A673 (cell line): ENCODE measurements around the gene OCSTAMP. TPM values are rescaled to one million over a fixed set of nuclear protein-coding genes. Genes with fewer than 3 reads are reported as not detected.

Experiments used
- BruUV-seq: library from RNA; stranded (reverse); fragments of 400-500 nt; replicated peaks from 2 replicates; lab custom pipeline; 2021; lab: Mats Ljungman, UMichigan
- CTCF ChIA-PET: fragments of 300-600 bp; sonication (Branson Sonifier 250); formaldehyde crosslinking; loops from one replicate; lab custom pipeline; 2022; ENCODE audit warnings: antibody characterized with exemption; lab: Charles Lee
- POLR2A ChIA-PET: fragments of 300-600 bp; sonication (Branson Sonifier 250); formaldehyde crosslinking; loops from one replicate; lab custom pipeline; 2022; ENCODE audit warnings: antibody characterized with exemption; ENCODE audit not compliant: low non-redundant PET; lab: Charles Lee
- DNase-seq: peaks from one replicate; pipeline ENCODE4 v3.0.0-alpha.2; 2015; ENCODE audit warnings: low spot score
- H3K27ac ChIP-seq: fragments of 200-600 bp; sonication (generic); 2 replicates; pipeline ENCODE4 v1.5.1; 2016; ENCODE audit warnings: mixed run types, low read depth, mild to moderate bottlenecking, mixed read lengths, antibody characterized with exemption, low read length; ENCODE audit not compliant: poor library complexity, severe bottlenecking
- H3K27me3 ChIP-seq: fragments of 200-600 bp; sonication (generic); replicated peaks from 2 replicates; pipeline ENCODE4 v1.6.1; 2017; ENCODE audit warnings: mixed run types, low read depth, mild to moderate bottlenecking, mixed read lengths, antibody characterized with exemption, low read length; ENCODE audit not compliant: insufficient read depth, poor library complexity
- H3K36me3 ChIP-seq: fragments of 200-600 bp; sonication (generic); 2 replicates; pipeline ENCODE4 v1.6.1; 2016; ENCODE audit warnings: mixed run types, mild to moderate bottlenecking, mixed read lengths, antibody characterized with exemption, low read length; ENCODE audit not compliant: insufficient read depth, poor library complexity, severe bottlenecking
- H3K4me1 ChIP-seq: fragments of 200-600 bp; sonication (generic); 2 replicates; pipeline ENCODE4 v1.6.1; 2017; ENCODE audit warnings: mixed run types, mild to moderate bottlenecking, mixed read lengths, antibody characterized with exemption, low read length; ENCODE audit not compliant: insufficient read depth, poor library complexity, severe bottlenecking
- H3K4me3 ChIP-seq: fragments of 200-600 bp; sonication (generic); 2 replicates; pipeline ENCODE4 v1.5.1; 2016; ENCODE audit warnings: low read depth, mixed run types, mild to moderate bottlenecking, mixed read lengths, low read length; ENCODE audit not compliant: poor library complexity, severe bottlenecking
- H3K9me3 ChIP-seq: fragments of 200-600 bp; sonication (generic); 2 replicates; pipeline ENCODE4 v1.6.1; 2016; ENCODE audit warnings: mixed run types, low read depth, mild to moderate bottlenecking, mixed read lengths, antibody characterized with exemption, low read length; ENCODE audit not compliant: poor library complexity, severe bottlenecking
- CTCF ChIP-seq: fragments of 300-800, 200-600 bp; sonication (generic); conservative IDR thresholded peaks from 2 replicates; pipeline ENCODE4 v1.5.1; 2017; ENCODE audit warnings: low read depth, mild to moderate bottlenecking, antibody characterized with exemption, low read length, moderate library complexity, mixed read lengths
- EZH2 ChIP-seq: fragments of 200-600 bp; sonication (generic); IDR thresholded peaks from 2 replicates; pipeline ENCODE4 v1.6.1; 2017; ENCODE audit warnings: borderline replicate concordance, low read depth, mild to moderate bottlenecking, mixed read lengths, antibody characterized with exemption, low read length; ENCODE audit not compliant: poor library complexity, severe bottlenecking
- intact Hi-C: fragments of 100-400 bp; cut with micrococcal nuclease; formaldehyde crosslinking; loops from one replicate; pipeline ENCODE4 v1.10.0; 2022; ENCODE audit not compliant: unreplicated experiment
- total RNA-seq: library from RNA; stranded (reverse); gene quantifications from 2 replicates; pipeline ENCODE4 v1.2.3, GENCODE V29; 2021

OCSTAMP gene
- total RNA-seq, 1 experiment from 2014 or later, result not detected

- Histone ChIP-seq H3K36me3 (no peaks in the 10 kb centered on the region), H3K9me3 (no peaks in the 10 kb centered on the region), H3K4me3 (no peak overlapping the region), H3K27me3 (peaks cover 2% of the 10 kb centered on the region), H3K27ac (no peak overlapping the region), H3K4me1 (no peaks in the 10 kb centered on the region)
- intact Hi-C loops, result no loop called here
- ChIA-PET CTCF (no interaction called here), POLR2A (no interaction called here)
- no peak for TF ChIP-seq EZH2
- TF ChIP-seq CTCF, result no peak
- DNase-seq, result no peak
- BruUV-seq, result no TSS peak
Measured at GRCh38 chr20:46509523-46509922, 40.9 kb downstream of the OCSTAMP start.

GRCh38 chr20:46507760-46508407 is 42.6 kb downstream of the OCSTAMP start:
- intact Hi-C loops, result no loop called here
- POLR2A ChIA-PET, result no interaction called here
- BruUV-seq, result no TSS peak
- Histone ChIP-seq H3K27ac (no peak overlapping the region), H3K27me3 (no peaks in the 10 kb centered on the region), H3K4me1 (no peaks in the 10 kb centered on the region), H3K4me3 (no peak overlapping the region), H3K36me3 (no peaks in the 10 kb centered on the region), H3K9me3 (peaks cover 4% of the 10 kb centered on the region)
- CTCF ChIA-PET, result no interaction called here
- no peak for DNase-seq
- TF ChIP-seq EZH2 (no peak), CTCF (no peak)

GRCh38 chr20:46505506-46505905 is 44.9 kb downstream of the OCSTAMP start:
- H3K27ac ChIP-seq, result no peak overlapping the region
- BruUV-seq, result no TSS peak
- H3K36me3 ChIP-seq, result no peaks in the 10 kb centered on the region
- intact Hi-C loops, result no loop called here
- no peaks in the 10 kb centered on the region for H3K4me1 ChIP-seq
- ChIA-PET CTCF (no interaction called here), POLR2A (no interaction called here)
- TF ChIP-seq EZH2 (no peak), CTCF (no peak)
- DNase-seq, result no peak
- H3K27me3 ChIP-seq, result no peaks in the 10 kb centered on the region
- peaks cover 27% of the 10 kb centered on the region for H3K9me3 ChIP-seq
- H3K4me3 ChIP-seq, result no peak overlapping the region
